ENCODE results near the gene PRPF19. TPM values are rescaled to one million over a fixed set of nuclear protein-coding genes. Genes with fewer than 3 reads are reported as not detected.
A peak's percentile ranks its signal among the peaks of the same experiment; 100 is the strongest.

The PRPF19 gene
- total and polyA plus RNA-seq, 2 experiments from 2014 or later, result 19.1 to 58.9 TPM

DNA sequence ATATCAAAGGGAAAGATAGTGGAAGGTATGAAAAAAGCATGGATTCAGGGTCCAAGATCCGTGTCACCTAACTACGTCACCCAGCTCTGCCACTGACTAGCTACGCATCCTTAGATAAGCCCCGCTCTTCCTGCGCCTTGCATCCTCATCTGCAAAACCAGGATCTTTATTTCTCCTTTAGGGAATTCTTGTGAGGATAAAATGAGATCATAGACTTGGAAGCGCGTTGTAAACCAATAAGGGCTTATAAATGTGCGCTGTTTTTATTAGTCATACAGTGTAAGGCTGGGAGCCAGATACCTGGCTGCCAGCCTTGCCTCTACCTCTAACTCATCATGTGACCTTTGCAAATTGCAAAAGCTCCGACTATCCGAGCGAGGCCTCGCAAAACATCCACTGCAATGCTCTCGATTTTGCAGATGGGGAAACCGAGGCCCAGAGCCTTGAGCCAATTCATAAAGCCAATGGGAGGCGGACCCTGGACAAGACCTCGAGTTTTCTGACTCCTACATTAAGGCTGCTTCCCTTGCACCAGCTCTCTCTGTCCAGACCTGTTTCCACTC is 753 bp downstream of the PRPF19 start:
- Histone ChIP-seq H3F3A (ENCODE audit: insufficient read depth) (peaks cover 11% of the 10 kb centered on the region), H3K79me2 (ENCODE audit: insufficient read depth) (peaks cover 44% of the 10 kb centered on the region), H3K4me1 (ENCODE audit: insufficient read depth) (peaks cover 14% of the 10 kb centered on the region), H3K36me3 (ENCODE audit: low read depth) (peaks cover 10% of the 10 kb centered on the region), H3K9me3 (ENCODE audit: low read depth) (no peaks in the 10 kb centered on the region), H3K9me2 (ENCODE audit: insufficient read depth) (no peaks in the 10 kb centered on the region), H3K27me3 (replicated peaks; ENCODE audit: insufficient read depth) (no peaks in the 10 kb centered on the region; the same call in 1 of the 2 replicates), H3K27ac (peak overlapping the region; percentile 89), H3K9ac (peak overlapping the region; percentile 97), H4K20me1 (ENCODE audit: insufficient read depth) (peaks cover 8% of the 10 kb centered on the region; the same call in 1 of the 2 replicates), H3K4me2 (ENCODE audit: unreplicated experiment) (peak overlapping the region; percentile 99), H2AFZ (peak overlapping the region; percentile 91), H3K4me3 (peak overlapping the region; percentile 92)
- DNase-seq, result peak; percentile 70
- in situ Hi-C loops (cut with MboI), result no loop called here
- 5 to 7% methylated on average over 16 of the region's 16 CpGs for WGBS, 2 experiments (ENCODE audit: low coverage in 1 of 2, low lambda C conversion rate in 2 of 2, missing lambda C conversion rate in 2 of 2)
- no peak for TF ChIP-seq EZH2phosphoT487 (IDR thresholded peaks at IDR 0.05; ENCODE audit: insufficient read depth, low read depth)
- no peak for TF ChIP-seq EZH2 (IDR thresholded peaks at IDR 0.05; ENCODE audit: insufficient read depth, poor library complexity, severe bottlenecking)

DNA sequence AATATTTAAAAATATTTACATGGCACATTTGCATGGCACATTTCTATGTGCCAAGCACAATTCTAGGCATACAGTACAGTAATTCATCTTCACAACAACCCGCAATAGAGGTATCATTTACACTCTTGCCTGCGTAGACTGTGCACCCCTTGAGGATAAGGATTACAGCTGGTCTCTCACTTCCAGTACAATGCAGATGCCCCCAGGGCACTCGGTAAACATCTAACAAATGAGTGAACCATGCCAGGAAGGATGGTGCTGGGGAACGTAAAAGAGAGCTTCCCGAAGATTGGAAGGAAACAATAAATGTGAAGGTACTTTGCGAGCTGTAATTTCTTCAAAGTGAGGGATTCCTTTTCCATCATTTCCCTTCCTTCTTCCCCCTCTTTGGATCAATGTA is 1.3 kb downstream of the PRPF19 start:
- TF ChIP-seq EZH2phosphoT487 (IDR thresholded peaks at IDR 0.05; ENCODE audit: insufficient read depth, low read depth), result no peak
- TF ChIP-seq EZH2 (IDR thresholded peaks at IDR 0.05; ENCODE audit: insufficient read depth, poor library complexity, severe bottlenecking), result no peak
- no peaks in the 10 kb centered on the region for H3K27me3 ChIP-seq (replicated peaks; ENCODE audit: insufficient read depth)
- H4K20me1 ChIP-seq (ENCODE audit: insufficient read depth), result peaks cover 8% of the 10 kb centered on the region; the same call in 1 of the 2 replicates
- H3K4me2 ChIP-seq (ENCODE audit: unreplicated experiment), result peak overlapping the region; percentile 99
- H3K9me3 ChIP-seq (ENCODE audit: low read depth), result no peaks in the 10 kb centered on the region
- H3F3A ChIP-seq (ENCODE audit: insufficient read depth), result peaks cover 16% of the 10 kb centered on the region
- 39 to 45% methylated on average over 6 of the region's 6 CpGs for WGBS, 2 experiments (ENCODE audit: low coverage in 1 of 2, low lambda C conversion rate in 2 of 2, missing lambda C conversion rate in 2 of 2)
- DNase-seq, result peak; percentile 41
- H3K27ac ChIP-seq, result peak overlapping the region; percentile 89
- H3K36me3 ChIP-seq (ENCODE audit: low read depth), result peaks cover 13% of the 10 kb centered on the region
- H3K4me1 ChIP-seq (ENCODE audit: insufficient read depth), result peaks cover 14% of the 10 kb centered on the region
- H2AFZ ChIP-seq, result peak overlapping the region; percentile 91
- H3K79me2 ChIP-seq (ENCODE audit: insufficient read depth), result peaks cover 44% of the 10 kb centered on the region
- no peaks in the 10 kb centered on the region for H3K9me2 ChIP-seq (ENCODE audit: insufficient read depth)
- H3K9ac ChIP-seq, result peak overlapping the region; percentile 97
- H3K4me3 ChIP-seq, result peak overlapping the region; percentile 92
- in situ Hi-C loops (cut with MboI), result no loop called here

GRCh38 chr11:60902625-60903024 is 3.8 kb downstream of the PRPF19 start:
- no peaks in the 10 kb centered on the region for H3K9me3 ChIP-seq (ENCODE audit: low read depth)
- no peak overlapping the region for H2AFZ ChIP-seq
- in situ Hi-C loops (cut with MboI), result no loop called here
- DNase-seq, result no peak
- WGBS, 2 experiments (ENCODE audit: low coverage in 1 of 2, low lambda C conversion rate in 2 of 2, missing lambda C conversion rate in 2 of 2), result 93 to 96% methylated on average over 11 of the region's 11 CpGs
- H3K4me1 ChIP-seq (ENCODE audit: insufficient read depth), result peaks cover 14% of the 10 kb centered on the region
- TF ChIP-seq EZH2phosphoT487 (IDR thresholded peaks at IDR 0.05; ENCODE audit: insufficient read depth, low read depth), result no peak
- TF ChIP-seq EZH2 (IDR thresholded peaks at IDR 0.05; ENCODE audit: insufficient read depth, poor library complexity, severe bottlenecking), result no peak
- no peaks in the 10 kb centered on the region for H3K27me3 ChIP-seq (replicated peaks; ENCODE audit: insufficient read depth)
- no peaks in the 10 kb centered on the region for H3K9me2 ChIP-seq (ENCODE audit: insufficient read depth)
- H3K9ac ChIP-seq, result no peak overlapping the region
- peaks cover 22% of the 10 kb centered on the region for H3F3A ChIP-seq (ENCODE audit: insufficient read depth)
- H3K79me2 ChIP-seq (ENCODE audit: insufficient read depth), result peaks cover 44% of the 10 kb centered on the region
- H4K20me1 ChIP-seq (ENCODE audit: insufficient read depth), result peaks cover 8% of the 10 kb centered on the region; the same call in 1 of the 2 replicates
- no peak overlapping the region for H3K4me3 ChIP-seq
- H3K36me3 ChIP-seq (ENCODE audit: low read depth), result peaks cover 35% of the 10 kb centered on the region
- no peak overlapping the region for H3K27ac ChIP-seq
- H3K4me2 ChIP-seq (ENCODE audit: unreplicated experiment), result no peak overlapping the region

DNA sequence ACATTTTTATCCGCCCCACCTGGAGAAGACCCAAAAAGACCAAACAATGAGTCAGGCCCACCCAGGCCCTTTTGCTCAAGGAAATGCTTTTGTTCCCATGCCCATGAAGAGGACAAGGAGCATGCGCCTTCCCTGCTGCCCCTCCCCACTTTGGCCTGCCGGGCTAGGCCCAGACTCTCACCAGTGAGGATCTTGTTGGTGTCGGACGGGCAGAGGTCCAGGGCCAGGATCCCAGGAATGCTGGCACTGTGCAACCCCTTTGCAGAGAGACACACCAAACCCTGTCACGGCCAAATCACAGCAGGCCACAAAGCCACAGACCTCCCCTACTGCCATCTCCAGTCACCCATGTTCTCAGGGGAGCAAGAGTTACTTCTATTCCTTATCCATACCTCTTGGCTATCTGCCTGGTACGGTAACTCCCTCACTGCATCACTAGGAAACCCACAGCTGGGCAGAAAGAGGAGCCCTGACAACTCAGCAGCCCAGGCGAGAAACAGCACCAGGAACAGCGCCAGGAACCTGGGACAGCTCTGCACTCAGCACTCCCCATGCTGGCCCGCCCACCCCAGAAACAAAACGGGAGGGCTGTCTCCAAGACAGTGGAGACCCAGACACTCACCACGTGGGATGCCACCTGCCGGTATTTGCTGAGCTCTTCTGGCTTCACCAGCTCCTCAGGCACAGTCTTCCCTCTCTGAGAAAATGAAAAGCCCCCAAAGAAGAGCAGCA is 5.5 kb downstream of the PRPF19 start:
- H3K9me2 ChIP-seq (ENCODE audit: insufficient read depth), result no peaks in the 10 kb centered on the region
- H3K79me2 ChIP-seq (ENCODE audit: insufficient read depth), result peaks cover 42% of the 10 kb centered on the region
- no peaks in the 10 kb centered on the region for H3K9me3 ChIP-seq (ENCODE audit: low read depth)
- in situ Hi-C loops (cut with MboI), result no loop called here
- 64 to 71% methylated on average over 13 of the region's 13 CpGs for WGBS, 2 experiments (ENCODE audit: low coverage in 1 of 2, low lambda C conversion rate in 2 of 2, missing lambda C conversion rate in 2 of 2)
- no peak overlapping the region for H3K4me2 ChIP-seq (ENCODE audit: unreplicated experiment)
- H4K20me1 ChIP-seq (ENCODE audit: insufficient read depth), result peaks cover 8% of the 10 kb centered on the region; the same call in 1 of the 2 replicates
- TF ChIP-seq EZH2phosphoT487 (IDR thresholded peaks at IDR 0.05; ENCODE audit: insufficient read depth, low read depth) (no peak), EZH2 (IDR thresholded peaks at IDR 0.05; ENCODE audit: insufficient read depth, poor library complexity, severe bottlenecking) (no peak)
- no peak for DNase-seq
- no peak overlapping the region for H2AFZ ChIP-seq
- peaks cover 52% of the 10 kb centered on the region for H3K36me3 ChIP-seq (ENCODE audit: low read depth)
- peaks cover 10% of the 10 kb centered on the region for H3K4me1 ChIP-seq (ENCODE audit: insufficient read depth)
- H3K27me3 ChIP-seq (replicated peaks; ENCODE audit: insufficient read depth), result no peaks in the 10 kb centered on the region
- H3K4me3 ChIP-seq, result no peak overlapping the region
- no peak overlapping the region for H3K9ac ChIP-seq
- H3F3A ChIP-seq (ENCODE audit: insufficient read depth), result peaks cover 20% of the 10 kb centered on the region
- no peak overlapping the region for H3K27ac ChIP-seq

All from GM23248 (cell line).